Skeletal muscle satellite cell (primary cell): Measurements from ENCODE around the gene SIRT6. TPM values are rescaled to one million over a fixed set of nuclear protein-coding genes. Genes with fewer than 3 reads are reported as not detected.
"Not testable (repeated sequence)": the region's sequence is repeated elsewhere in the genome, so short reads cannot be mapped to it uniquely, and the experiment has no call there.

Source experiments
- H3K27me3 ChIP-seq: 2 replicates; pipeline ENCODE4 v1.7.0; 2013; ENCODE audit warnings: low read length; ENCODE audit not compliant: control insufficient read depth, insufficient read depth
- H3K36me3 ChIP-seq: 2 replicates; pipeline ENCODE4 v1.7.0; 2013; ENCODE audit warnings: mild to moderate bottlenecking, control low read depth, low read length; ENCODE audit not compliant: insufficient read depth
- H3K4me1 ChIP-seq: 2 replicates; pipeline ENCODE4 v1.7.0; 2013; ENCODE audit warnings: low read length; ENCODE audit not compliant: control insufficient read depth, insufficient read depth
- H3K4me2 ChIP-seq: 2 replicates; pipeline ENCODE4 v1.7.0; 2013; ENCODE audit warnings: mild to moderate bottlenecking, low read length
- H3K4me3 ChIP-seq: 2 replicates; pipeline ENCODE4 v1.7.0; 2013; ENCODE audit warnings: low read length
- H3K9ac ChIP-seq: 2 replicates; pipeline ENCODE4 v1.7.0; 2013; ENCODE audit warnings: mild to moderate bottlenecking, low read depth, low read length, moderate library complexity
- H3K9me3 ChIP-seq: replicated peaks from 2 replicates; pipeline ENCODE4 v1.7.0; 2013; ENCODE audit warnings: mild to moderate bottlenecking, control low read depth, low read length
- total RNA-seq: library from RNA; depleted of rRNA; stranded (reverse); fragments of >200 nt; gene quantifications from 2 replicates; pipeline ENCODE4 v1.2.3, GENCODE V29; 2012; rRNA removed

The SIRT6 gene
- total RNA-seq = 11.9 and 16.2 TPM in 2 replicates

- Histone ChIP-seq H3K27me3 (no peaks in the 10 kb centered on the region), H3K4me2 (peak within 1 kb of the TSS; percentile 86)
Measured at GRCh38 chr19:4182084-4182810, at the start of gene SIRT6, which contains the start of gene ANKRD24. SIRT6 (minus strand) TSS chr19:4182563; CDS start chr19:4182539, 24 bp downstream. ANKRD24 (plus strand) TSS chr19:4182689; CDS start chr19:4186426, 3,737 bp downstream.

DNA sequence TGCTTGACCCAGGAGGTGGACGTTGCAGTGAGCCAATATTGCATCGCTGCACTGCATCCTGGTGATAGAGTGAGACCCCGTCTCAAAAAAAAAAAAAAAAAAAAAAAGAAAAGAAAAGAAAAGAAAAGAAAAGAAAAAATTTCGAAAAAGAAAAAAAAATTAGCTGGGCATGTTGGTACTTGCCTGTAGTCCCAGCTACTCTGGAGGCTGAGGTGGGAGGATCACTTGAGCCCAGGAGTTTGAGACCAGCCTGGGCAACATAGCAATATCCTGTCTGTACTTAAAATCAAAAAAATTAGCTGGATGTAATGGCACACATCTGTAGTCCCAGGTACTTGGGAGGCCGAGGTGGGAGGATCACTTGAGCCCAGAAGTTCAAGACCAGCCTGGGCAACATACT, 49.8 kb upstream of the SIRT6 start:
- H3K9ac ChIP-seq, H3K4me2 ChIP-seq, H3K36me3 ChIP-seq, H3K4me3 ChIP-seq, H3K9me3 ChIP-seq: not testable (repeated sequence)
- Histone ChIP-seq H3K4me1 (peaks cover 14% of the 10 kb centered on the region), H3K27me3 (peaks cover 26% of the 10 kb centered on the region)

More at GRCh38 chr19:4182084-4182810, at the start of gene SIRT6, which contains the start of gene ANKRD24:
- Histone ChIP-seq H3K36me3 (peaks cover 6% of the 10 kb centered on the region), H3K9me3 (no peaks in the 10 kb centered on the region), H3K4me1 (peaks cover 10% of the 10 kb centered on the region), H3K4me3 (peak within 1 kb of the TSS; percentile 93), H3K9ac (peak within 1 kb of the TSS; percentile 95)

- H3K4me3 ChIP-seq, H3K4me2 ChIP-seq, H3K36me3 ChIP-seq, H3K9me3 ChIP-seq, H3K9ac ChIP-seq: not testable (repeated sequence)
- Histone ChIP-seq H3K4me1 (peaks cover 14% of the 10 kb centered on the region), H3K27me3 (peaks cover 23% of the 10 kb centered on the region)
Measured at GRCh38 chr19:4231521-4231920, 49.2 kb upstream of the SIRT6 start.

GRCh38 chr19:4230237-4230636, 47.9 kb upstream of the SIRT6 start:
- not testable (repeated sequence) for H3K9ac ChIP-seq, H3K36me3 ChIP-seq, H3K4me3 ChIP-seq, H3K4me2 ChIP-seq, H3K9me3 ChIP-seq
- Histone ChIP-seq H3K27me3 (peaks cover 26% of the 10 kb centered on the region), H3K4me1 (peaks cover 14% of the 10 kb centered on the region)

GRCh38 chr19:4229179-4229931, 47.0 kb upstream of the SIRT6 start, which contains the start of gene EBI3:
EBI3 (plus strand) TSS chr19:4229523; CDS start chr19:4229551, 28 bp downstream.
- H3K4me1 ChIP-seq = peaks cover 14% of the 10 kb centered on the region
- no peaks in the 10 kb centered on the region for H3K9me3 ChIP-seq
- peaks cover 19% of the 10 kb centered on the region for H3K27me3 ChIP-seq
- H3K9ac ChIP-seq = no peak within 1 kb of the TSS
- H3K4me3 ChIP-seq = no peak within 1 kb of the TSS
- peak within 1 kb of the TSS; percentile 28 for H3K4me2 ChIP-seq
- H3K36me3 ChIP-seq = no peaks in the 10 kb centered on the region

DNA sequence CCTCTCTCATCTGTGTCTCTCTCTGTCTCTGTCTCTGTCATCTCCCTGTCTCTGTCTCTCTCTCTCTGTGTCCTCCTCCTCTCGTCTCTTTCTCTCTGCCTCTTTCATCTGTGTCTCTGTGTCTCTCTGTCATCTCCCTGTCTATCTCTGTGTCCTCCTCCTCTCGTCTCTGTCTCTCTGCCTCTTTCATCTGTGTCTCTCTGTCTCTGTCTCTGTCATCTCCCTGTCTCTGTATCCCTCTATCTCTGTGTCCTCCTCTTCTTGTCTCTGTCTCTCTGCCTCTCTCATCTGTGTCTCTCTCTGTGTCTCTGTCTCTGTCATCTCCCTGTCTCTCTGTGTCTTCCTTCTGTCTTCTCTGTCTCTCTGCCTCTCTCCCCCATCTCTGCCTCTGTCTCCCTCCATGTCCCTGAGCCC, 46.4 kb upstream of the SIRT6 start:
- no peak overlapping the region for H3K4me3 ChIP-seq
- H3K4me1 ChIP-seq = peaks cover 14% of the 10 kb centered on the region
- H3K9ac ChIP-seq = no peak overlapping the region
- no peaks in the 10 kb centered on the region for H3K9me3 ChIP-seq
- peaks cover 18% of the 10 kb centered on the region for H3K27me3 ChIP-seq
- H3K36me3 ChIP-seq = no peaks in the 10 kb centered on the region
- H3K4me2 ChIP-seq = peak overlapping the region; percentile 28

DNA sequence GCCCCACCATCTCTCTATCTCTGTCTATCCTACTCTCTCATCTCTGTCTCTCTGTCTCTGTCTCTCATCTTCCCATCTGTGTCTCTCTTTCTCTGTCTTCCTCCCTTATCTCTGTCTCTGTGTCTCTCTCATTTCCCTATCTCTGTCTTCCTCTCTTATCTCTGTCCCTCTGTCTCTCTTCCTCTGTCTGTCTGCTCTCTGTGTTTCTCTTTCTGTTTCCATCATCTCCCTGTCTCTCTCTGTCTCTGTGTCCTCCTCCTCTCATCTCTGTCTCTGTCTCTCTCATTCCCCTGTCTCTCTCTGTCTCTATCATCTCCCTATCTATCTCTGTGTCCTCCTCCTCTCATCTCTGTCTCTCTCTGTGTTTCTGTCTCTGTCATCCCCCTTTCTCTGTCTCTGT, 45.4 kb upstream of the SIRT6 start:
- Histone ChIP-seq H3K36me3 (no peaks in the 10 kb centered on the region), H3K4me3 (no peak overlapping the region), H3K4me1 (peaks cover 14% of the 10 kb centered on the region), H3K9me3 (no peaks in the 10 kb centered on the region), H3K4me2 (no peak overlapping the region), H3K9ac (no peak overlapping the region), H3K27me3 (peaks cover 18% of the 10 kb centered on the region)

DNA sequence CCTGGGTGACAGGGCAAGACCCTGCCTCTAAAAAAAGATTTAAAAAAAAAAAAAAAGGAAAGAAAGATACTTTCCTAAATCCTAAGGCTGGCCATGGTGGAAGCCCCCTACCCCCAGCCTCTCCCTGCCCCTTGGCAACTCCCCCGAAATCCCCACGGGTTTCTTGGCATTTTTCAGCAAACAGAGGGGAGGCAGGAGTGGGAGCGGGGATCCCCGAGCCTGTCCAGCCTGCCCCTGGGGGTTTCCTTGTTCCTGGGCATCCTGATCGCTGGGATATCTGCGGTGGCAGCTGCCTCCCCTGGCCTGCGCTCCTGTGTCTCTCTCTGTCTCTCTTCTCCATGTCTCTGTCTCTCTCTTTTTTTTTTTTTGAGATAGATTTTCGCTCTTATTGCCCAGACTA, 43.5 kb upstream of the SIRT6 start:
- Histone ChIP-seq H3K4me1 (peaks cover 14% of the 10 kb centered on the region), H3K9ac (no peak overlapping the region), H3K9me3 (no peaks in the 10 kb centered on the region), H3K4me3 (no peak overlapping the region), H3K4me2 (no peak overlapping the region), H3K27me3 (peaks cover 18% of the 10 kb centered on the region), H3K36me3 (no peaks in the 10 kb centered on the region)

- no peaks in the 10 kb centered on the region for H3K9me3 ChIP-seq
- peaks cover 12% of the 10 kb centered on the region for H3K4me1 ChIP-seq
- H3K27me3 ChIP-seq = peaks cover 18% of the 10 kb centered on the region
- no peak overlapping the region for H3K9ac ChIP-seq
- H3K36me3 ChIP-seq = no peaks in the 10 kb centered on the region
- H3K4me3 ChIP-seq = no peak overlapping the region
- H3K4me2 ChIP-seq = no peak overlapping the region
Measured at GRCh38 chr19:4224470-4224869, 42.1 kb upstream of the SIRT6 start.

DNA sequence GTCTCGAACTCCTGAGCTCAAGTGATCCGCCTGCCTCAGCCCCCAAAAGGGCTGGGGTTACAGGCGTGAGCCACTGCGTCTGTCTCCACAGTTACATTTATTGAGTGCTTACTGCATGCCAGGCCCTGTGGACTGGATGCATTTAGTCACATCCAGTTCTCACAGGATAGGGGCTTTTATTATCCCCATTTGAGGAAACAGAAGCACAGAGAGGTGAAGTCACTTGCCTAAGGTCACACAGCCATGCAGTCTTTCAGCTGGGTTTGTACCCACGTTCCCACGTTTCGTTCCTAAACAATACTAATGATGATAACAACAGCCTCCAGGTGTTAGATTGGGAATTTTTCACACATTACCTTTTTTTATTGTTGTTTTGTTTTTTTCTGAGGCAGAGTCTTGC, 37.8 kb upstream of the SIRT6 start:
- no peak overlapping the region for H3K4me3 ChIP-seq
- H3K4me1 ChIP-seq = no peaks in the 10 kb centered on the region
- no peaks in the 10 kb centered on the region for H3K9me3 ChIP-seq
- no peaks in the 10 kb centered on the region for H3K27me3 ChIP-seq
- H3K4me2 ChIP-seq = no peak overlapping the region
- no peak overlapping the region for H3K9ac ChIP-seq
- H3K36me3 ChIP-seq = no peaks in the 10 kb centered on the region

- H3K27me3 ChIP-seq, H3K9ac ChIP-seq, H3K4me1 ChIP-seq, H3K36me3 ChIP-seq, H3K4me3 ChIP-seq, H3K9me3 ChIP-seq, H3K4me2 ChIP-seq: not testable (repeated sequence)
Measured at GRCh38 chr19:4218523-4218922, 36.2 kb upstream of the SIRT6 start.
